Activated B cell treated with CpG ODN at 0.5 μM for 24 hours (primary cell): ENCODE data around the gene SLITRK3. TPM values are rescaled to one million over a fixed set of nuclear protein-coding genes. Genes with fewer than 3 reads are reported as not detected.
"Not testable (repeated sequence)": the region's sequence is repeated elsewhere in the genome, so short reads cannot be mapped to it uniquely, and the experiment has no call there.

Experiments
- ATAC-seq: fragments of 200-7000 bp; cut with Tn5 transposase; one replicate; pipeline ENCODE4 v1.10.0; 2021; ENCODE audit warnings: low read depth, mild to moderate bottlenecking, moderate library complexity
- CTCF ChIA-PET: fragments of 350-600 bp; sonication (Branson Sonifier 250); formaldehyde crosslinking; loops from one replicate; lab custom pipeline; 2021; ENCODE audit warnings: antibody characterized with exemption; lab: Charles Lee
- POLR2A ChIA-PET: fragments of 350-600 bp; sonication (Branson Sonifier 250); formaldehyde crosslinking; loops from one replicate; lab custom pipeline; 2021; ENCODE audit warnings: antibody characterized with exemption; lab: Charles Lee
- DNase-seq: peaks from one replicate; pipeline ENCODE4 v3.0.0; 2022
- H3K27ac Mint-ChIP-seq: one replicate; pipeline ENCODE4 v1.8.0; 2020; ENCODE audit warnings: mixed read lengths
- H3K27me3 Mint-ChIP-seq: one replicate; pipeline ENCODE4 v1.8.0; 2021; ENCODE audit warnings: mixed read lengths
- H3K36me3 Mint-ChIP-seq: one replicate; pipeline ENCODE4 v1.8.0; 2021; ENCODE audit warnings: low read depth, mixed read lengths
- H3K4me1 Mint-ChIP-seq: one replicate; pipeline ENCODE4 v1.8.0; 2021; ENCODE audit warnings: mixed read lengths
- H3K4me3 Mint-ChIP-seq: one replicate; pipeline ENCODE4 v1.8.0; 2020; ENCODE audit warnings: mild to moderate bottlenecking, mixed read lengths
- H3K9me3 Mint-ChIP-seq: one replicate; pipeline ENCODE4 v1.8.0; 2020; ENCODE audit warnings: mixed read lengths
- CTCF ChIP-seq: fragments of 200-600 bp; IDR thresholded peaks from one replicate; pipeline ENCODE4 v1.8.0; 2022; ENCODE audit warnings: antibody characterized with exemption, mild to moderate bottlenecking
- intact Hi-C: fragments of 100-400 bp; cut with micrococcal nuclease; formaldehyde crosslinking; loops from one replicate; pipeline ENCODE4 v1.15.1; 2024
- total RNA-seq: library from RNA; stranded (reverse); gene quantifications from 2 replicates; pipeline ENCODE4 v1.2.3, GENCODE V29; 2022

The SLITRK3 gene
- total RNA-seq, 1 donor from 2014 or later = not detected

DNA sequence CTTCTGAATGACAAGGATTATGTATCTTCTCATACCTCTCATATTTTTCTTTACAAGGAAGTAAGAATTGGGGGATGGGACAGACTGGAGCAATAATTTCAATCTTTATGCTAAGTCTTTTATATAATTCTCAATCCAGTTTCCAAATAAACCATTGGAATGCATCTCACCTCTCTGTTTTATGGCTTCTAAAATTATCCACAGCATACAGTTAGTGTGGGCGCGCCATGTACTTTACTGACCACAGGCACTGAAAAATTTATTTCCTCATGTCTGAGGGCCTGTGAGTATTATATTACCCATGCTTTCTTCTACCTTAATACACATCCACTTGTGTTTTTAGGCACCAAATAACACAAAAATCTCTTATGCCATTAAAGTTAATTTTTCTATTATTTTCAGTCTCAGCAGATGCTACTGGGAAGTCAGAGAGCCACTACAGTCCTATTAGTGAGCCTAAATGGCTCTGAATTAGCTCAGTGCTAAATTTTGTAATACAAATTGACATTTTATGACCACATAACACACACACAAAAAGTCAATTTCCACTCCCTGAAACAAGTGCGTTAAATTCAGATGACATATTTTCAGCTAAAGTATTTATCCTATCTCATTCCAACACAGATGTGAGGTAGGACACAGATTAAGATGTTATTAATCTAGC lies 39.3 kb downstream of the SLITRK3 start:
- POLR2A ChIA-PET = no interaction called here
- Mint-ChIP-seq H3K36me3 (no peaks in the 10 kb centered on the region), H3K9me3 (no peaks in the 10 kb centered on the region), H3K27ac (no peak overlapping the region), H3K4me3 (no peak overlapping the region), H3K4me1 (no peaks in the 10 kb centered on the region), H3K27me3 (no peaks in the 10 kb centered on the region)
- intact Hi-C loops = no loop called here
- CTCF ChIA-PET = no interaction called here
- ATAC-seq (no peak), DNase-seq (no peak)
- no peak for TF ChIP-seq CTCF

DNA sequence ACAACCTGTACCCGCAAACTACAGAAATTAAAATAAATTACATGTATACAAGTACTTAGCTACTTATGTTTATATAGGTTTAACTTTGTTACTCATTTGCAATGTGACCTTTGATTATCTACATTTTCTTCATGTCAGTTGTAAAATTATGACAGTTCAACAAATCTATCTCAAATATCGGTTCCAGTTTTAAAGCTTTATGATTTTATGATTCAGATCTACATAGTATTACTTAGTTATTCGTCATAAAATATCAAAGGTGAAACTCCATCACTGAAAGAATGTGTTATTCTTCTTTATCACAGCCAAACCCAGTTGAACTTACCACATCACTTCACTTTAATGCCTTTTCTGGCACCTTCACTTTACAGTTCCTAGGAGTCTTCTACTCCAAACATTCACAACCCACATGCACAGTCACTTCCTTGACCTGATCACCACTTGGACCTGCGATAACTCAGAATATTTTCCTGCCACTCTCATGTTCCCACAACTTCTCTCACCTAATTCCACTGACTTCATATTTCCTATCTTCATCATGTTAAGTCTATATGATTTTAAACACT lies 47.2 kb downstream of the SLITRK3 start:
- Mint-ChIP-seq H3K27ac (no peak overlapping the region), H3K4me1 (no peaks in the 10 kb centered on the region), H3K9me3 (no peaks in the 10 kb centered on the region), H3K36me3 (no peaks in the 10 kb centered on the region), H3K4me3 (no peak overlapping the region), H3K27me3 (no peaks in the 10 kb centered on the region)
- DNase-seq = no peak
- CTCF ChIA-PET = no interaction called here
- POLR2A ChIA-PET = no interaction called here
- no peak for TF ChIP-seq CTCF
- no peak for ATAC-seq
- intact Hi-C loops = no loop called here

DNA sequence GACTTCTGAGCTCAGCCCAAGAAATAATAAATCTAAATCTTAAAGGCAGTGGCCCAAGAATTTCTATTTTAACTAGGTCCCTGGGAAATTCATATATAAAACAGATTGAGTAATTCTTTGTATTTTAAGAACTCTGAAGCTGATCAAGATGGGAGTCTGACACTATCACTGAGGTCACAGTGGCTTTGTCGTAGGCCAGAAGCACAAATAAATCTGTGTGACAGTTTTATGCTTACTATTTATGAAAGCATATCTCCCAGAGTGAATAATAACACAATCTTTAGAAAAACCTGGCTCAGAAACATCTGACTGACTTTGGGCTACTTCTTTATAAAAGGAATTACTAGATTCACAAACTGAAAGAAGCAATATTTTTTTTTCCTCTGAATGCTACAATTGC lies 51.9 kb downstream of the SLITRK3 start:
- DNase-seq (no peak), ATAC-seq (no peak)
- no peaks in the 10 kb centered on the region for H3K4me1 Mint-ChIP-seq
- no peak for TF ChIP-seq CTCF
- no peaks in the 10 kb centered on the region for H3K9me3 Mint-ChIP-seq
- H3K27me3 Mint-ChIP-seq = no peaks in the 10 kb centered on the region
- ChIA-PET POLR2A (no interaction called here), CTCF (no interaction called here)
- intact Hi-C loops = no loop called here
- H3K27ac Mint-ChIP-seq = no peak overlapping the region
- no peak overlapping the region for H3K4me3 Mint-ChIP-seq
- no peaks in the 10 kb centered on the region for H3K36me3 Mint-ChIP-seq

DNA sequence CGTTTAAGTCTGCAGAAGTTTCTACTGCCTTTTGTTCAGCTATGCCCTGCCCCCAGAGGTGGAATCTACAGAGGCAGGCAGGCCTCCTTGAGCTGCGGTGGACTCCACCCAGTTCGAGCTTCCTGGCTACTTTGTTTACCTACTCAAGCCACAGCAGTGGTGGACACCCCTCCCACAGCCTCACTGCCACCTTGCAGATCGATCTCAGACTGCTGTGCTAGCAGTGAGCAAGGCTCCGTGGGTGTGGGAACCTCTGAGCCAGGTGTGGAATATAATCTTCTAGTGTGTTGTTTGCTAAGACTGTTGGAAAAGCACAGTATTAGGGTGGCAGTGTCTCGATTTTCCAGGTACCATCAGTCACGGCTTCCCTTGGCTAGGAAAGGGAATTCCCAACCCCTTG lies 56.3 kb downstream of the SLITRK3 start:
- H3K9me3 Mint-ChIP-seq, H3K4me1 Mint-ChIP-seq, POLR2A ChIA-PET, H3K27me3 Mint-ChIP-seq, H3K4me3 Mint-ChIP-seq, H3K36me3 Mint-ChIP-seq, CTCF ChIA-PET, DNase-seq, intact Hi-C loops, ATAC-seq, H3K27ac Mint-ChIP-seq: not testable (repeated sequence)

Other genes starting within 250 kb of the SLITRK3 start
- gene SI, start 117.9 kb downstream of the SLITRK3 start, total RNA-seq = not detected in 2 replicates